HEK293 (cell line): ENCODE measurements around the gene ASB16.
A peak's percentile ranks its signal among the peaks of the same experiment; 100 is the strongest.
"Not testable (repeated sequence)": the region's sequence is repeated elsewhere in the genome, so short reads cannot be mapped to it uniquely, and the experiment has no call there.

Experiments used
- CTCF ChIA-PET: fragments of 350-600 bp; formaldehyde crosslinking; extraction: SDS; loops from one replicate; lab custom pipeline; 2021; ENCODE audit warnings: antibody characterized with exemption; lab: Yijun Ruan, JAX
- POLR2A ChIA-PET: fragments of 300-600 bp; formaldehyde crosslinking; extraction: SDS; loops from one replicate; lab custom pipeline; 2020; ENCODE audit warnings: antibody characterized with exemption, inconsistent platforms; lab: Yijun Ruan, JAX
- H3K27ac ChIP-seq: fragments of 200-500 bp; sonication (Bioruptor generic); 2 replicates; pipeline ENCODE4 v1.5.1; 2014; ENCODE audit warnings: low read depth, low read length, control low read depth, inconsistent platforms; ENCODE audit errors: extremely low read depth
- H3K36me3 ChIP-seq, 2 experiments: fragments of 200-500 bp in 1 of 2; sonication (Bioruptor generic) in 1 of 2; 1 replicate in 1 of 2; 2 replicates in 1 of 2; pipeline ENCODE4 v1.5.1; 2014 to 2017; ENCODE audit warnings: inconsistent platforms in 2 of 2, low read length in 2 of 2; ENCODE audit not compliant: control insufficient read depth in 2 of 2, insufficient read depth in 1 of 2
- H3K4me1 ChIP-seq: fragments of 200-500 bp; sonication (Bioruptor generic); 2 replicates; pipeline ENCODE4 v1.5.1; 2014; ENCODE audit warnings: mild to moderate bottlenecking, low read length, inconsistent platforms; ENCODE audit not compliant: control insufficient read depth, insufficient read depth
- H3K4me3 ChIP-seq: 2 replicates; pipeline ENCODE4 v1.5.1; 2011; ENCODE audit warnings: low read depth, mild to moderate bottlenecking, control low read depth, low read length, moderate library complexity
- H3K9me3 ChIP-seq: fragments of 200-500 bp; sonication (Bioruptor generic); 2 replicates; pipeline ENCODE4 v1.5.1; 2014; ENCODE audit warnings: low read depth, low read length, inconsistent platforms; ENCODE audit not compliant: control insufficient read depth, insufficient read depth
- ATF2 ChIP-seq: fragments of 450-650 bp; formaldehyde crosslinking; IDR thresholded peaks from 2 replicates; pipeline ENCODE4 v1.5.1; 2016; ENCODE audit warnings: missing biosample characterization, missing genetic modification characterization, low read depth
- EGR2 ChIP-seq: fragments of 450-650 bp; formaldehyde crosslinking; IDR thresholded peaks from 2 replicates; pipeline ENCODE4 v1.5.1; 2016; ENCODE audit warnings: low read depth, missing biosample characterization, missing genetic modification characterization
- KLF1 ChIP-seq: fragments of 450-650 bp; formaldehyde crosslinking; IDR thresholded peaks from 2 replicates; pipeline ENCODE4 v1.5.1; 2016; ENCODE audit warnings: missing biosample characterization, missing genetic modification characterization
- MZF1 ChIP-seq: fragments of 450-650 bp; formaldehyde crosslinking; IDR thresholded peaks from 2 replicates; pipeline ENCODE4 v1.5.1; 2017; ENCODE audit warnings: missing biosample characterization, missing genetic modification characterization, borderline replicate concordance
- OSR2 ChIP-seq: fragments of 450-650 bp; formaldehyde crosslinking; IDR thresholded peaks from 2 replicates; pipeline ENCODE4 v1.5.1; 2016; ENCODE audit warnings: missing biosample characterization, missing genetic modification characterization
- REPIN1 ChIP-seq: fragments of 450-650 bp; formaldehyde crosslinking; IDR thresholded peaks from 2 replicates; pipeline ENCODE4 v1.5.1; 2017; ENCODE audit warnings: missing biosample characterization, missing genetic modification characterization, low read depth
- SALL2 ChIP-seq: fragments of 450-650 bp; formaldehyde crosslinking; IDR thresholded peaks from 2 replicates; pipeline ENCODE4 v1.5.0; 2017; ENCODE audit warnings: missing biosample characterization, mild to moderate bottlenecking, missing genetic modification characterization, borderline replicate concordance
- SCRT1 ChIP-seq: fragments of 450-650 bp; formaldehyde crosslinking; IDR thresholded peaks from 2 replicates; pipeline ENCODE4 v1.5.1; 2016; ENCODE audit warnings: missing biosample characterization, missing genetic modification characterization, borderline replicate concordance
- SCRT2 ChIP-seq: fragments of 450-650 bp; formaldehyde crosslinking; IDR thresholded peaks from 2 replicates; pipeline ENCODE4 v1.5.1; 2016; ENCODE audit warnings: missing biosample characterization, missing genetic modification characterization
- SP3 ChIP-seq: fragments of 450-650 bp; formaldehyde crosslinking; IDR thresholded peaks from 2 replicates; pipeline ENCODE4 v1.5.1; 2016; ENCODE audit warnings: missing biosample characterization, missing genetic modification characterization
- ZBTB7A ChIP-seq: fragments of 450-650 bp; formaldehyde crosslinking; IDR thresholded peaks from 2 replicates; pipeline ENCODE4 v1.5.1; 2016; ENCODE audit warnings: low read depth, missing biosample characterization, missing genetic modification characterization
- ZNF112 ChIP-seq: fragments of 450-650 bp; formaldehyde crosslinking; IDR thresholded peaks from 2 replicates; pipeline ENCODE4 v1.5.0; 2017; ENCODE audit warnings: missing biosample characterization, missing genetic modification characterization
- ZNF175 ChIP-seq: fragments of 450-650 bp; formaldehyde crosslinking; IDR thresholded peaks from 2 replicates; pipeline ENCODE4 v1.5.1; 2016; ENCODE audit warnings: missing biosample characterization, missing genetic modification characterization
- ZNF184 ChIP-seq: fragments of 450-650 bp; IDR thresholded peaks from 2 replicates; pipeline ENCODE4 v1.5.1; 2018; ENCODE audit warnings: missing biosample characterization, mild to moderate bottlenecking, missing genetic modification characterization
- ZNF223 ChIP-seq: fragments of 450-650 bp; formaldehyde crosslinking; IDR thresholded peaks from 2 replicates; pipeline ENCODE4 v1.5.1; 2016; ENCODE audit warnings: missing biosample characterization, missing genetic modification characterization
- ZNF280D ChIP-seq: fragments of 450-650 bp; formaldehyde crosslinking; IDR thresholded peaks from 2 replicates; pipeline ENCODE4 v1.5.1; 2016; ENCODE audit warnings: missing biosample characterization, missing genetic modification characterization
- ZNF404 ChIP-seq: fragments of 450-650 bp; formaldehyde crosslinking; IDR thresholded peaks from 2 replicates; pipeline ENCODE4 v1.5.1; 2017; ENCODE audit warnings: missing biosample characterization, missing genetic modification characterization
- ZNF416 ChIP-seq: fragments of 450-650 bp; formaldehyde crosslinking; IDR thresholded peaks from 2 replicates; pipeline ENCODE4 v1.5.1; 2016; ENCODE audit warnings: missing biosample characterization, missing genetic modification characterization
- ZNF433 ChIP-seq: fragments of 450-650 bp; formaldehyde crosslinking; IDR thresholded peaks from 2 replicates; pipeline ENCODE4 v1.5.1; 2016; ENCODE audit warnings: missing biosample characterization, missing genetic modification characterization, low read depth
- ZNF544 ChIP-seq: fragments of 450-650 bp; formaldehyde crosslinking; IDR thresholded peaks from 2 replicates; pipeline ENCODE4 v1.5.0; 2017; ENCODE audit warnings: missing biosample characterization, missing genetic modification characterization
- ZNF623 ChIP-seq: fragments of 450-650 bp; formaldehyde crosslinking; IDR thresholded peaks from 2 replicates; pipeline ENCODE4 v1.5.1; 2016; ENCODE audit warnings: missing biosample characterization, missing genetic modification characterization
- ZNF768 ChIP-seq: fragments of 450-650 bp; formaldehyde crosslinking; IDR thresholded peaks from 2 replicates; pipeline ENCODE4 v1.5.1; 2018; ENCODE audit warnings: missing biosample characterization, mild to moderate bottlenecking, missing genetic modification characterization
- ZSCAN16 ChIP-seq: fragments of 450-650 bp; formaldehyde crosslinking; IDR thresholded peaks from 2 replicates; pipeline ENCODE4 v1.5.1; 2016; ENCODE audit warnings: missing biosample characterization, missing genetic modification characterization
- TF ChIP-seq, protein P1 (sequence below): fragments of 450-650 bp; formaldehyde crosslinking; IDR thresholded peaks from 2 replicates; pipeline ENCODE4 v1.5.1; 2017; ENCODE audit warnings: missing biosample characterization, missing genetic modification characterization
- TF ChIP-seq, protein P2 (sequence below): IDR thresholded peaks from 2 replicates; pipeline ENCODE4 v1.6.1; 2011; ENCODE audit warnings: mild to moderate bottlenecking, low read depth, low read length, borderline replicate concordance

The ASB16 gene

GRCh38 chr17:44147812-44148211 lies 22.7 kb upstream of the ASB16 start (continued):
- TF ChIP-seq, protein P1, sequence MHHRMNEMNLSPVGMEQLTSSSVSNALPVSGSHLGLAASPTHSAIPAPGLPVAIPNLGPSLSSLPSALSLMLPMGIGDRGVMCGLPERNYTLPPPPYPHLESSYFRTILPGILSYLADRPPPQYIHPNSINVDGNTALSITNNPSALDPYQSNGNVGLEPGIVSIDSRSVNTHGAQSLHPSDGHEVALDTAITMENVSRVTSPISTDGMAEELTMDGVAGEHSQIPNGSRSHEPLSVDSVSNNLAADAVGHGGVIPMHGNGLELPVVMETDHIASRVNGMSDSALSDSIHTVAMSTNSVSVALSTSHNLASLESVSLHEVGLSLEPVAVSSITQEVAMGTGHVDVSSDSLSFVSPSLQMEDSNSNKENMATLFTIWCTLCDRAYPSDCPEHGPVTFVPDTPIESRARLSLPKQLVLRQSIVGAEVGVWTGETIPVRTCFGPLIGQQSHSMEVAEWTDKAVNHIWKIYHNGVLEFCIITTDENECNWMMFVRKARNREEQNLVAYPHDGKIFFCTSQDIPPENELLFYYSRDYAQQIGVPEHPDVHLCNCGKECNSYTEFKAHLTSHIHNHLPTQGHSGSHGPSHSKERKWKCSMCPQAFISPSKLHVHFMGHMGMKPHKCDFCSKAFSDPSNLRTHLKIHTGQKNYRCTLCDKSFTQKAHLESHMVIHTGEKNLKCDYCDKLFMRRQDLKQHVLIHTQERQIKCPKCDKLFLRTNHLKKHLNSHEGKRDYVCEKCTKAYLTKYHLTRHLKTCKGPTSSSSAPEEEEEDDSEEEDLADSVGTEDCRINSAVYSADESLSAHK (tag by site-specific recombination), result no peak
- TF ChIP-seq ZBTB7A (tag by site-specific recombination) (no peak), SP3 (tag by site-specific recombination) (no peak)
- TF ChIP-seq, all 188 proteins: peak for 0

GRCh38 chr17:44149066-44149465 lies 21.4 kb upstream of the ASB16 start:
- CTCF ChIA-PET, result interaction anchor here (0.7 to 3.1 kb wide), 5 partner anchors 19 to 374 kb away, joined by 3 to 16 read pairs (median 4); partner anchors contain the start of gene HDAC5
- H3K4me1 ChIP-seq, H3K27ac ChIP-seq, H3K4me3 ChIP-seq, H3K9me3 ChIP-seq: not testable (repeated sequence)
- POLR2A ChIA-PET, result interaction anchor here (0.9 to 1.0 kb wide), 2 partner anchors 24 to 38 kb away, joined by 3 to 4 read pairs; no protein-coding TSS in a partner anchor
- H3K36me3 ChIP-seq, result peaks cover 72 to 80% of the 10 kb centered on the region in 2 experiments

DNA sequence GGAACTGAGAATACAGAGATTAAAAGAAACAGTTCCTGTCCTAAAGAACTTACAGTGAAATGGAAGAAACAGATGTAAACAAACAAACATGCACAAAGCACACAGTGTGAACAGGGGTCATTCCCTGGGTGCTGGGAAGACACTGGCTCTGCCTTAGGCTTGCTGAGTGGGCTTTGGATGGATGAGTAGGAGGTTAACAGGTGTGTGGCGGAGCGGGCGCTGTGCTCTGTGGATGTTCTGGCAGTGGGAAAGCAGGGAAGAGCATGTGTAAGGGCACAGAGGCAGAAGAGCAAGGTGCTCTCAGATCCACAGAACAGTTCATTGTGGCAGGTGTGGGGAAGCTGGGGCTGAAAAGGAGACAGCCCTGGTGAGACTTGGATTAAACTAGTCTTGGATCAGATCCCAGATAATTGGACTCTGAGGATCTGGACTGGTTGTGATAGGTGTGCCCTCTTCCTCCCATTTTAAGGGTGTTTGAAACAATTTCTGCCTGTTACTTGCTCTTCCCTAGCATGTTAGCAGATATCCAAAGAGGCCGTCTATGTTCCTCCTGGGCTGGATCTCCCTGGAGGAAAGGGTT lies 20.7 kb upstream of the ASB16 start:
- CTCF ChIA-PET, result interaction anchor here (1.0 to 3.1 kb wide), 8 partner anchors 9 to 66 kb away, joined by 5 to 16 read pairs (median 8); partner anchors contain the start of gene TMUB2
- POLR2A ChIA-PET, result interaction anchor here (0.5 kb wide), 1 partner anchor 426 kb away, joined by 3 read pairs; no protein-coding TSS in a partner anchor
- H3K27ac ChIP-seq, result peak overlapping the region; percentile 29
- H3K36me3 ChIP-seq, result peaks cover 65 to 87% of the 10 kb centered on the region in 2 experiments
- peaks cover 3% of the 10 kb centered on the region; the same call in 1 of the 2 replicates for H3K4me1 ChIP-seq
- no peak overlapping the region for H3K4me3 ChIP-seq
- H3K9me3 ChIP-seq, result no peaks in the 10 kb centered on the region
- TF ChIP-seq MZF1 (tag by site-specific recombination), result no peak
- TF ChIP-seq KLF1 (tag by site-specific recombination), result no peak
- TF ChIP-seq ZNF112 (tag by site-specific recombination), result no peak
- TF ChIP-seq ZNF544 (tag by site-specific recombination), result no peak
- peak; percentile 46 for TF ChIP-seq ZNF623 (tag by site-specific recombination)
- no peak for TF ChIP-seq SALL2 (tag by site-specific recombination)
- no peak for TF ChIP-seq ZSCAN16
- no peak for TF ChIP-seq ZNF280D (tag by site-specific recombination)
- no peak for TF ChIP-seq ZNF175
- TF ChIP-seq ZNF223 (tag by site-specific recombination), result no peak
- TF ChIP-seq SCRT1 (tag by site-specific recombination), result peak; percentile 64; the same call in 1 of the 2 replicates
- no peak for TF ChIP-seq ZNF433 (tag by site-specific recombination)
- no peak for TF ChIP-seq REPIN1
- TF ChIP-seq OSR2 (tag by site-specific recombination), result no peak
- no peak for TF ChIP-seq ZNF404 (tag by site-specific recombination)
- no peak for TF ChIP-seq ZNF184 (tag by site-specific recombination)
- no peak for TF ChIP-seq ZNF768 (tag by site-specific recombination)
- no peak for TF ChIP-seq SP3 (tag by site-specific recombination)
- peak; percentile 41; the same call in 1 of the 2 replicates for TF ChIP-seq EGR2 (tag by site-specific recombination)
- no peak for TF ChIP-seq ATF2 (tag by site-specific recombination)
- TF ChIP-seq SCRT2 (tag by site-specific recombination), result peak; percentile 85
- TF ChIP-seq, protein P2, sequence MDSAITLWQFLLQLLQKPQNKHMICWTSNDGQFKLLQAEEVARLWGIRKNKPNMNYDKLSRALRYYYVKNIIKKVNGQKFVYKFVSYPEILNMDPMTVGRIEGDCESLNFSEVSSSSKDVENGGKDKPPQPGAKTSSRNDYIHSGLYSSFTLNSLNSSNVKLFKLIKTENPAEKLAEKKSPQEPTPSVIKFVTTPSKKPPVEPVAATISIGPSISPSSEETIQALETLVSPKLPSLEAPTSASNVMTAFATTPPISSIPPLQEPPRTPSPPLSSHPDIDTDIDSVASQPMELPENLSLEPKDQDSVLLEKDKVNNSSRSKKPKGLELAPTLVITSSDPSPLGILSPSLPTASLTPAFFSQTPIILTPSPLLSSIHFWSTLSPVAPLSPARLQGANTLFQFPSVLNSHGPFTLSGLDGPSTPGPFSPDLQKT, result no peak
- TF ChIP-seq ZNF416 (tag by site-specific recombination), result no peak
